Stomach (tissue), 9 donors: Measurements from ENCODE around the gene REXO1. TPM values are rescaled to one million over a fixed set of nuclear protein-coding genes. Genes with fewer than 3 reads are reported as not detected.

Experiments
- DNase-seq, 2 donors: peaks; one replicate each; pipeline versions ENCODE4 v3.0.0 to v3.0.0-alpha.2; 2013 to 2019
- H3K27ac ChIP-seq, 5 donors: fragments of 200-600 bp in 4 of 5; sonication (generic) in 4 of 5; one replicate each; pipeline ENCODE4 v1.5.1; 2013 to 2019; ENCODE audit warnings: mild to moderate bottlenecking in 1 of 5, moderate library complexity in 1 of 5
- H3K27me3 ChIP-seq, 3 donors: fragments of 200-600 bp; sonication (generic); one replicate each; pipeline ENCODE4 v1.5.1; 2017 to 2019; ENCODE audit warnings: mixed run types in 1 of 3
- H3K36me3 ChIP-seq, 4 donors: fragments of 200-600 bp; sonication (generic); 1 replicate in 3 of 4; 2 replicates in 1 of 4; pipeline ENCODE4 v1.5.1; 2016 to 2019
- H3K4me1 ChIP-seq, 4 donors: fragments of 200-600 bp; sonication (generic); one replicate each; pipeline ENCODE4 v1.5.1; 2016 to 2019
- H3K4me3 ChIP-seq, 4 donors: fragments of 200-600 bp; sonication (generic) in 3 of 4; one replicate each; pipeline ENCODE4 v1.5.1; 2016 to 2019; ENCODE audit warnings: mild to moderate bottlenecking in 1 of 4
- H3K9me3 ChIP-seq, 4 donors: fragments of 200-600 bp; sonication (generic); one replicate each; pipeline ENCODE4 v1.5.1; 2016 to 2019
- CTCF ChIP-seq, 7 experiments: fragments of 450-650 bp in 4 of 7; fragments of 200-600 bp in 3 of 7; sonication (generic) in 3 of 7; IDR thresholded peaks; one replicate each; pipeline ENCODE4 v1.5.1; 2016 to 2019; ENCODE audit warnings: antibody characterized with exemption in 7 of 7, control low read depth in 2 of 7, mild to moderate bottlenecking in 1 of 7
- EP300 ChIP-seq: sonication (generic); formaldehyde crosslinking; IDR thresholded peaks from one replicate; pipeline ENCODE4 v1.6.1; 2017; ENCODE audit warnings: antibody characterized with exemption
- POLR2A ChIP-seq, 4 donors: fragments of 450-650 bp; IDR thresholded peaks; one replicate each; pipeline ENCODE4 v1.6.1; 2016; ENCODE audit warnings: antibody characterized with exemption in 4 of 4, control low read depth in 2 of 4, mild to moderate bottlenecking in 1 of 4, moderate library complexity in 1 of 4
- POLR2AphosphoS5 ChIP-seq, 3 donors: sonication (generic); formaldehyde crosslinking; IDR thresholded peaks; one replicate each; pipeline ENCODE4 v1.6.1; 2016; ENCODE audit warnings: antibody characterized with exemption in 3 of 3
- WGBS, 5 donors: extraction: QIAGEN DNeasy Blood & Tissue Kit in 3 of 5; methylation state at CpG; one replicate each; pipeline versions ENCODE4 v1.1.5 to v1.1.7; 2013 to 2018; 5-methylcytosine and 5-hydroxymethylcytosine counted together
- intact Hi-C: fragments of 100-400 bp; cut with DNase I; formaldehyde crosslinking; loops from one replicate; pipeline ENCODE4 v1.15.1; 2023; ENCODE audit warnings: low total_unique reads
- polyA plus RNA-seq, 3 donors: library from polyadenylated mRNA; stranded (reverse); fragments of 200-250 nt; gene quantifications; one replicate each; pipeline ENCODE4 v1.2.3, GENCODE V29; 2013
- total RNA-seq, 5 donors: library from RNA; depleted of rRNA; stranded (reverse); fragments of >200 nt; gene quantifications; one replicate each; pipeline versions ENCODE4 v1.1.0 to v1.2.3, GENCODE V29; 2014 to 2016
- donor health status: healthy with polysubstance abuse.
- donor health status: Bipolar disorder and iron deficiency.
- donor health status: healthy.

REXO1 gene
- total and polyA plus RNA-seq, 8 donors: 10.1 to 164 (median 15.6) TPM

- intact Hi-C loops: no loop called here
- Histone ChIP-seq H3K4me1 (peaks cover 19 to 28% (median 23%) of the 10 kb centered on the region in 4 donors), H3K4me3 (peak overlapping the region; percentile 51 to 64 (median 60)), H3K27ac (peak overlapping the region in 3 of 5 donors; percentile 61 to 87 (median 80)), H3K36me3 (peaks cover 32 to 40% (median 40%) of the 10 kb centered on the region in 4 donors), H3K27me3 (no peaks in the 10 kb centered on the region), H3K9me3 (no peaks in the 10 kb centered on the region)
- TF ChIP-seq POLR2A (IDR thresholded peaks at IDR 0.05): no peak
- no peak for TF ChIP-seq POLR2AphosphoS5 (IDR thresholded peaks at IDR 0.05)
- peak in 1 of 7 experiments; percentile 27 for TF ChIP-seq CTCF (IDR thresholded peaks at IDR 0.05)
- TF ChIP-seq EP300: no peak
- 59 to 64% (median 62%) methylated on average over 19 to 21 of the region's 21 CpGs for WGBS, 5 donors
- no peak for DNase-seq
Measured at GRCh38 chr19:1813192-1814182, 34.8 kb downstream of the REXO1 start.

GRCh38 chr19:1812426-1813191, 35.7 kb downstream of the REXO1 start:
- Histone ChIP-seq H3K27ac (peak overlapping the region; percentile 61 to 87 (median 70)), H3K27me3 (no peaks in the 10 kb centered on the region), H3K4me1 (peaks cover 19 to 28% (median 23%) of the 10 kb centered on the region in 4 donors), H3K36me3 (peaks cover 23 to 31% (median 31%) of the 10 kb centered on the region in 4 donors), H3K4me3 (peak overlapping the region; percentile 51 to 64 (median 60)), H3K9me3 (no peaks in the 10 kb centered on the region)
- TF ChIP-seq CTCF (IDR thresholded peaks at IDR 0.05) (peak in 3 of 7 experiments; percentile 24 to 33 (median 32)), POLR2AphosphoS5 (IDR thresholded peaks at IDR 0.05) (peak in 1 of 3 donors; percentile 19), POLR2A (IDR thresholded peaks at IDR 0.05) (no peak), EP300 (no peak)
- intact Hi-C loops: no loop called here
- peak; percentile 91 to 96 for DNase-seq
- 0 to 1% (median 0%) methylated on average over 28 to 47 of the region's 47 CpGs for WGBS, 5 donors

GRCh38 chr19:1811942-1812425, 36.3 kb downstream of the REXO1 start, which contains the start of gene ATP8B3:
Gene ATP8B3 (minus strand): TSS chr19:1812276. CDS start chr19:1811736, 540 bp downstream.
- Histone ChIP-seq H3K36me3 (peaks cover 17 to 25% (median 25%) of the 10 kb centered on the region in 4 donors), H3K4me3 (peak within 1 kb of the TSS; percentile 51 to 64 (median 60)), H3K27me3 (no peaks in the 10 kb centered on the region), H3K9me3 (no peaks in the 10 kb centered on the region), H3K27ac (peak within 1 kb of the TSS; percentile 61 to 87 (median 70)), H3K4me1 (peaks cover 19 to 28% (median 23%) of the 10 kb centered on the region in 4 donors)
- intact Hi-C loops: no loop called here
- TF ChIP-seq POLR2AphosphoS5 (IDR thresholded peaks at IDR 0.05): no peak
- TF ChIP-seq CTCF (IDR thresholded peaks at IDR 0.05): no peak
- no peak for TF ChIP-seq EP300
- no peak for TF ChIP-seq POLR2A (IDR thresholded peaks at IDR 0.05)
- whole genome bisulfite sequencing, 5 donors: 0 to 3% (median 2%) methylated on average over 11 to 48 of the region's 48 CpGs
- DNase-seq: peak in 1 of 2 donors; percentile 84
